Coronary artery (tissue), 2 donors: ENCODE results near the gene TNFRSF14.
A peak's percentile ranks its signal among the peaks of the same experiment; 100 is the strongest.

ENCODE experiments used
- DNase-seq: peaks from one replicate; pipeline ENCODE4 v3.0.0-alpha.2; 2017; ENCODE audit warnings: low spot score
- H3K27ac ChIP-seq, 2 donors: fragments of 200-600 bp; sonication (generic); one replicate each; pipeline ENCODE4 v1.5.1; 2016 to 2019
- H3K4me3 ChIP-seq: fragments of 200-600 bp; sonication (generic); 2 replicates; pipeline ENCODE4 v1.5.1; 2016; ENCODE audit warnings: mild to moderate bottlenecking, moderate library complexity
- CTCF ChIP-seq: fragments of 200-600 bp; sonication (generic); IDR thresholded peaks from one replicate; pipeline ENCODE4 v1.5.1; 2019; ENCODE audit warnings: antibody characterized with exemption

TNFRSF14 gene

DNA sequence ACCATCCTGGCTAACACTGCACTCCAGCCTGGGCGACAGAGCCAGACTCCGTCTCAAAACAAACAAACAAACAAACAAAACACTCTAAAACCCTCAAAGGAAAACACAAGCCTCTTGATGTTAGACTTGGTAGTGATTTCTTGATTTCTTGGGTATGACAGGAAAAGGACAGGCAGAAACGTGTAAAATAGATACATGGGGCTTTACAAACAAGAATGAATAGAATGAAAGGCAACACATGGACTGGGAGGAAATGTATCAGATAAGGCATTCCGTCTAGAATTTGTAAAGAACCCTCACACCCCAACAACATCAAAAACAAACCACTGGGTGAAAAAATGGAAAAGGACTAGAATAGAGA lies 22.6 kb downstream of the TNFRSF14 start:
- Histone ChIP-seq H3K4me3 (no peak overlapping the region), H3K27ac (peak overlapping the region in 1 of 2 donors; percentile 78)
- TF ChIP-seq CTCF: no peak
- DNase-seq: no peak

GRCh38 chr1:2580691-2581090 lies 24.5 kb downstream of the TNFRSF14 start:
- H3K4me3 ChIP-seq: no peak overlapping the region

GRCh38 chr1:2582391-2582790 lies 26.2 kb downstream of the TNFRSF14 start:
- no peak overlapping the region for H3K27ac ChIP-seq
- no peak for DNase-seq
- no peak for TF ChIP-seq CTCF
- no peak overlapping the region for H3K4me3 ChIP-seq

More at GRCh38 chr1:2580691-2581090, 24.5 kb downstream of the TNFRSF14 start:
- no peak overlapping the region for H3K27ac ChIP-seq
- no peak for TF ChIP-seq CTCF
- no peak for DNase-seq

DNA sequence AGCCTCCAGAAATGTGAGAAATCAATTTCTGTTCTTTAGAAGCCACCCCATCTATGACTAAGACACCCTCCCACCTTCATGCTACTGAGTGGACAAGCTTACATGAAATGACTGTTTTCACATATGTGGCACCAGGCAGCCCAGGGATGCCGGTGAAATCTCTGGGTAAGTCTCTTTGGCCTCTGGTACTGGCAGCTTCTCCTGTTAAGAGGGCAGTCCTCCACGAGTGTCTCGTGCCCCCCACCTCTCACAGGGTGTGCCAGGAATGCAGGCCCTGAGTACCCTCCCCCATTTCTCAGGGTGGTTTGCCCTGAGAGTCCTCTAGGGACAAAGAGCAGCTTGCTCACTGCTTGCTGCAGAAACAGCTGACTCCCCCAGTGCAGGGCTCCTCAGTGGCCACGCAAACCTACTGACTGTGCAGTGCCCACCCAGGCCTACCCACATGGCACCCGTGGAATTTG lies 27.2 kb downstream of the TNFRSF14 start:
- Histone ChIP-seq H3K4me3 (no peak overlapping the region), H3K27ac (no peak overlapping the region)
- no peak for DNase-seq
- TF ChIP-seq CTCF: no peak

GRCh38 chr1:2583871-2584351 lies 27.7 kb downstream of the TNFRSF14 start:
- Histone ChIP-seq H3K4me3 (no peak overlapping the region), H3K27ac (no peak overlapping the region)
- DNase-seq: no peak
- no peak for TF ChIP-seq CTCF

DNA sequence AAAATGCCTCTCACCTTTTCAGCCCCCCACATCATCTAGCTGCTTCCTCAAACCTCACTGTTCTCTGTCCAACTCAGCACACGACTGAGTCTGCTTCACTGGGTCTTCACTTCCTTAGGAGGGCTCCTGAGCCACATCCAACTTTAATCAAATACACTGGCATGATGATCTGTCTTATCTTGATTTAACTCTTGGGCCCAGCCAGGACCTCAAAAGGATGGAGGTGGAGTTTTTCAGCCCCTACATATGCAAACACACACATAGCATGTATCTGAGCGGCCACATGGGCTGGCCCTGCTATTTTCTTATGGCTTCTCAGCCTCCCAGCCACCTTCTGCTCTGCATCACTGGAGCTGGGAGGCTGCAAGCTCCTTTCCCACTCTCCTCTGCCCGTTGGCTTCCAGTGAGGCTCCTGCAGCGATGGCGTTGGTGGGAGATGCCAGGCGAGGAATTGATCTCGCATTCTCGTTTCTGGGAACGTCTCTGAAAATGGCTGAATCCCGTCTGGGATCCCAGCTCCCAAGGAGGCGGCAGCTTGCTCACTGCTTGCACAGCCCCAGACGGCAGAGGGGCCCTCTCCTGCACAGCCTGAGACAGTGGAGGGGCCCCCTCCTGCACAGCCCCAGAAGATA lies 28.6 kb downstream of the TNFRSF14 start:
- H3K4me3 ChIP-seq: peak overlapping the region; percentile 95
- DNase-seq: no peak
- peak overlapping the region; percentile 96 to 98 for H3K27ac ChIP-seq
- TF ChIP-seq CTCF: no peak
